Urinary bladder (tissue), 4 donors: Measurements from ENCODE around the gene OR10G6. TPM values are rescaled to one million over a fixed set of nuclear protein-coding genes. Genes with fewer than 3 reads are reported as not detected.
A peak's percentile ranks its signal among the peaks of the same experiment; 100 is the strongest.
"Not testable (repeated sequence)": the region's sequence is repeated elsewhere in the genome, so short reads cannot be mapped to it uniquely, and the experiment has no call there.

Experiments used
- DNase-seq: peaks from one replicate; pipeline ENCODE4 v3.0.0-alpha.2; 2015; ENCODE audit errors: extremely low spot score
- H3K27ac ChIP-seq: one replicate; pipeline ENCODE4 v1.5.1; 2013; ENCODE audit warnings: low read depth, mild to moderate bottlenecking, moderate library complexity
- H3K36me3 ChIP-seq: one replicate; pipeline ENCODE4 v1.6.1; 2013; ENCODE audit warnings: mild to moderate bottlenecking, moderate library complexity; ENCODE audit not compliant: insufficient read depth
- H3K4me1 ChIP-seq: one replicate; pipeline ENCODE4 v1.6.1; 2013; ENCODE audit warnings: mild to moderate bottlenecking, moderate library complexity; ENCODE audit not compliant: insufficient read depth
- H3K4me3 ChIP-seq: one replicate; pipeline ENCODE4 v1.5.1; 2013; ENCODE audit warnings: low read depth, low read length
- WGBS: extraction: QIAGEN DNeasy Blood & Tissue Kit; methylation state at CpG from one replicate; pipeline ENCODE4 v1.1.7; 2013; 5-methylcytosine and 5-hydroxymethylcytosine counted together
- polyA plus RNA-seq: library from polyadenylated mRNA; stranded (reverse); fragments of 200-250 nt; gene quantifications from one replicate; pipeline ENCODE4 v1.2.3, GENCODE V29; 2013
- total RNA-seq: library from RNA; depleted of rRNA; stranded (reverse); fragments of >200 nt; gene quantifications from one replicate; pipeline ENCODE4 v1.2.3, GENCODE V29; 2014
- donor health status: healthy with polysubstance abuse.
- donor health status: healthy.

The OR10G6 gene
- not detected for total RNA-seq
- polyA plus RNA-seq, result not detected

- Histone ChIP-seq H3K4me1 (no peaks in the 10 kb centered on the region), H3K27ac (no peak within 1 kb of the TSS), H3K4me3 (no peak within 1 kb of the TSS), H3K36me3 (no peaks in the 10 kb centered on the region)
- no peak for DNase-seq
- 70% methylated on average over 1 of the region's 1 CpG for WGBS
These were observed at the start of gene OR10G6 for GRCh38 chr11:123995119-123995518. TSS of gene OR10G6 (minus strand) at chr11:123995161. CDS start at chr11:123995161, 0 bp downstream.

GRCh38 chr11:124043420-124043819, 48.5 kb upstream of the OR10G6 start:
- H3K4me1 ChIP-seq, result no peaks in the 10 kb centered on the region

GRCh38 chr11:124041254-124041653, 46.3 kb upstream of the OR10G6 start, which contains the start of gene OR10G7:
TSS of gene OR10G7 (minus strand) at chr11:124041325. CDS start at chr11:124039001, 2,324 bp downstream.
- WGBS, result 1% methylated on average over 1 of the region's 1 CpG
- Histone ChIP-seq H3K36me3 (no peaks in the 10 kb centered on the region), H3K27ac (no peak within 1 kb of the TSS), H3K4me1 (no peaks in the 10 kb centered on the region), H3K4me3 (no peak within 1 kb of the TSS)
- DNase-seq, result peak; percentile 6

More at GRCh38 chr11:124043420-124043819, 48.5 kb upstream of the OR10G6 start:
- H3K27ac ChIP-seq, result no peak overlapping the region
- no peak for DNase-seq
- H3K36me3 ChIP-seq, result no peaks in the 10 kb centered on the region
- 77% methylated on average over 4 of the region's 4 CpGs for WGBS
- H3K4me3 ChIP-seq, result no peak overlapping the region

- Histone ChIP-seq H3K27ac (no peak overlapping the region), H3K36me3 (no peaks in the 10 kb centered on the region), H3K4me1 (no peaks in the 10 kb centered on the region), H3K4me3 (no peak overlapping the region)
- no peak for DNase-seq
- WGBS, result 79% methylated on average over 9 of the region's 9 CpGs
These were observed 44.6 kb upstream of the OR10G6 start for GRCh38 chr11:124039557-124039956.

GRCh38 chr11:124036666-124037065, 41.7 kb upstream of the OR10G6 start:
- H3K36me3 ChIP-seq, result no peaks in the 10 kb centered on the region
- no peaks in the 10 kb centered on the region for H3K4me1 ChIP-seq
- WGBS, result 23% methylated on average over 1 of the region's 1 CpG
- DNase-seq, result no peak
- H3K27ac ChIP-seq, result no peak overlapping the region
- H3K4me3 ChIP-seq, result no peak overlapping the region

GRCh38 chr11:124026498-124026897, 31.5 kb upstream of the OR10G6 start, which contains the start of gene OR10G8:
TSS of gene OR10G8 (plus strand) at chr11:124026798. CDS start at chr11:124029623, 2,825 bp downstream.
- WGBS, result 78% methylated on average over 2 of the region's 2 CpGs
- DNase-seq, result no peak
- H3K4me1 ChIP-seq, result no peaks in the 10 kb centered on the region
- no peak within 1 kb of the TSS for H3K4me3 ChIP-seq
- H3K27ac ChIP-seq, result no peak within 1 kb of the TSS
- no peaks in the 10 kb centered on the region for H3K36me3 ChIP-seq

- not testable (repeated sequence) for H3K36me3 ChIP-seq, H3K27ac ChIP-seq, H3K4me3 ChIP-seq, H3K4me1 ChIP-seq, DNase-seq
- WGBS, result 86% methylated on average over 7 of the region's 9 CpGs
These were observed 20.9 kb upstream of the OR10G6 start for GRCh38 chr11:124015837-124016236.

- DNase-seq, result no peak
- 77% methylated on average over 2 of the region's 2 CpGs for WGBS
- no peaks in the 10 kb centered on the region for H3K36me3 ChIP-seq
These were observed 17.7 kb upstream of the OR10G6 start, which contains the start of gene OR10G4 for GRCh38 chr11:124012697-124013096. TSS of gene OR10G4 (plus strand) at chr11:124012997. CDS start at chr11:124015575, 2,578 bp downstream.

GRCh38 chr11:123979311-123979710, 15.7 kb downstream of the OR10G6 start:
- H3K36me3 ChIP-seq, result no peaks in the 10 kb centered on the region
- no peak overlapping the region for H3K27ac ChIP-seq
- no peak for DNase-seq
- WGBS, result 86% methylated on average over 5 of the region's 5 CpGs
- H3K4me1 ChIP-seq, result no peaks in the 10 kb centered on the region
- H3K4me3 ChIP-seq, result no peak overlapping the region

More at GRCh38 chr11:124012697-124013096, 17.7 kb upstream of the OR10G6 start, which contains the start of gene OR10G4:
- Histone ChIP-seq H3K27ac (no peak within 1 kb of the TSS), H3K4me3 (no peak within 1 kb of the TSS), H3K4me1 (no peaks in the 10 kb centered on the region)

GRCh38 chr11:123977731-123978347, 17.1 kb downstream of the OR10G6 start, which contains the start of gene OR10S1:
TSS of gene OR10S1 (minus strand) at chr11:123977781. CDS start at chr11:123977664, 117 bp downstream.
- no peak for DNase-seq
- H3K27ac ChIP-seq, result no peak within 1 kb of the TSS
- H3K4me1 ChIP-seq, result no peaks in the 10 kb centered on the region
- H3K36me3 ChIP-seq, result no peaks in the 10 kb centered on the region
- no peak within 1 kb of the TSS for H3K4me3 ChIP-seq

GRCh38 chr11:123976770-123977560, 18.0 kb downstream of the OR10G6 start:
- no peaks in the 10 kb centered on the region for H3K36me3 ChIP-seq
- H3K4me3 ChIP-seq, result no peak overlapping the region
- 89% methylated on average over 18 of the region's 18 CpGs for WGBS
- H3K4me1 ChIP-seq, result no peaks in the 10 kb centered on the region
- DNase-seq, result no peak
- no peak overlapping the region for H3K27ac ChIP-seq

GRCh38 chr11:123973816-123974215, 21.1 kb downstream of the OR10G6 start:
- no peaks in the 10 kb centered on the region for H3K4me1 ChIP-seq
- no peak overlapping the region for H3K27ac ChIP-seq
- no peak for DNase-seq
- 71% methylated on average over 1 of the region's 1 CpG for WGBS
- no peaks in the 10 kb centered on the region for H3K36me3 ChIP-seq
- no peak overlapping the region for H3K4me3 ChIP-seq

- no peaks in the 10 kb centered on the region for H3K36me3 ChIP-seq
- no peak for DNase-seq
- H3K27ac ChIP-seq, result no peak overlapping the region
- H3K4me1 ChIP-seq, result no peaks in the 10 kb centered on the region
- no peak overlapping the region for H3K4me3 ChIP-seq
These were observed 38.2 kb downstream of the OR10G6 start for GRCh38 chr11:123956752-123957151.

GRCh38 chr11:123945132-123945531, 49.8 kb downstream of the OR10G6 start:
- no peaks in the 10 kb centered on the region for H3K4me1 ChIP-seq
- DNase-seq, result no peak
- H3K4me3 ChIP-seq, result no peak overlapping the region
- H3K27ac ChIP-seq, result no peak overlapping the region
- 26% methylated on average over 1 of the region's 1 CpG for WGBS
- no peaks in the 10 kb centered on the region for H3K36me3 ChIP-seq
